GM20431 (cell line): ENCODE results near the gene DNAJC2.
"Not testable (repeated sequence)": the region's sequence is repeated elsewhere in the genome, so short reads cannot be mapped to it uniquely, and the experiment has no call there.

Experiments used
- in situ Hi-C: fragments of 300-500 bp; cut with MseI, MboI; formaldehyde crosslinking; loops from one replicate; pipeline ENCODE4 v1.15.0; 2020; ENCODE audit warnings: low sequenced_read_pairs; ENCODE audit not compliant: unreplicated experiment

Gene DNAJC2

DNA sequence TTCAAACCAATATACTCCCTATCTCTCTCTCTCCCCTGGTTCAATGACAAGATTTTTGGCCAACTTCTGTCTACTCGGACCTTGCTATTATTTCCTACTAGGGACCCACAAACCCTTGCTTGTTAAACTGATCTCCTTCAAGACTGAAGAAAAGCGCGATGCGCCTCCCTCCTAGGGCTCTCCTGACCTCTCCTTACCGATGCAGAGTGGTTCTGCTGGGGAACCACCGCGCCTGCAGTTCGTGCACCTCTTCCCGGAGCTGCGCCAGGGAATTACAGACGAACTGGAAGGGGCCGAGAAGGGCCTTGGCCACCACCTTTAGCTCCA, 65.0 kb downstream of the DNAJC2 start:
- in situ Hi-C loops: not testable (repeated sequence)

DNA sequence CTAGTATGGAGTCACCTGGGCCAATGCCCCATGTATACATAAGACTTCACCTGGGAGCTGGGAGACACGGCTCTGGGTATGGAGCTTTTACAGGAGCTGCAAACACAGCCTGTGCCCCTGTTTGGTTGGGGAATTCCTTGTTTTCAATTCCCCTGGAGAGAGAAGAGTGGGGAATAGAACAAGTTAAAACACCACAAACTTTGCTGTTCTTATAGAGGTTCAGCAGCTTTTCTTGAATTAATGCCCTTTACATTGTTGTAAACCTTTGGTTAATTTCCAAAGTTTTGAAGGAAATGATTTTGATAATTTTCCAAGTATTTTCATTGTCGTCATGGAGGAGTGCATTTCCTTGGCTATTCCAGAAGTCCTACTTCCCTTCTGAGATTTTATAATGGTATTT, 66.4 kb downstream of the DNAJC2 start:
- in situ Hi-C loops: not testable (repeated sequence)

DNA sequence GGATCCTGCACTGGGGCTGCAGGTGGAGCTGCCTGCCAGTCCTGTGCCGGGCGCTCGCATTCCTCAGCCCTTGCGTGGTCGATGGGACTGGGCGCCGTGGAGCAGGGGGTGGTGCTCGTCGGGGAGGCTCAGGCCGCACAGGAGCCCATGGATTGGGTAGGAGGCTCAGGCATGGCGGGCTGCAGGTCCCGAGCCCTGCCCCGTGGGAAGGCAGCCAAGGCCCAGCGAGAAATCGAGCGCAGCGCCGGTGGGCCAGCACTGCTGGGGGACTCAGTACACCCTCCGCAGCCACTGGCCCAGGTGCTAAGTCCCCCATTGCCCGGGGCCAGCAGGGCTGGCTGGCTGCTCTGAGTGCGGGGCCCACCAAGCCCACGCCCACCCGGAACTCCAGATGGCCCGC, 69.7 kb downstream of the DNAJC2 start:
- in situ Hi-C loops: not testable (repeated sequence)

DNA sequence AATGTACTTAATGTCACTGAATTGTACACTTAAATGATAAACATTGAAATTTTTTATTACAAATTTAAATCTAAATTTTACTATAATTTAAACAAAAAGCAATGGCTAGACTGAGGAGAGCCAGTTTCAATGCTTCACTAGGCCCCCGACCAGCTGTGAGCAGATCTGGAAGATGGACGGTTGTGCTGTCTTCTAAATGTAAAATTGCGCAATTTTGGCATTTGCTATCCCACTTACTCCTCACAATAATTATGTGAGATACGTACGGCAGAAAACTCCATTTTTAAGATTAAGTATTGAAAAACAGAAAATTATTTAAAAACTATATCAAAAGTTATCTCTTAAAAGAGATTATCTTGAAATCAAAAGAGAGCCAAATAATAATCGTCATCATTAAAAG, 71.2 kb downstream of the DNAJC2 start:
- in situ Hi-C loops: not testable (repeated sequence)

DNA sequence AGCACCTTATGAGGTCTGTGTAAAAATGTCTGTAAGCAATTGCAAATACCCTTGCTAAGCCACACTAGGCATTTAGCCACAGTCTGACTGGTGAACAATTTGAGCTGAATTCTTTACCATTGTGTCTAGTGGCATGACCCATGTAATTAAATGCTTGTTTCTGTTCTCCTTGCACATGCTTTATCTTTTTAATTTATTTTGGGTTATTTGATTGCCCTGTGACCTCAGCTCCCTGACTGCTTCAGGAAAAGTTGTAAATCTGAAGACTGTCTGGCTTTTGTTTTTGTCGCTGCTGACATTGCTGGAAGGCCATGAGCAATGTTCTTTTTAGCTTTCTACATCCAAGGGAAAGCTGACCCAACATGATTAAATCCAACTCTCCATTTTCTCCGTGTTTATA, 78.3 kb downstream of the DNAJC2 start:
- in situ Hi-C loops: not testable (repeated sequence)

DNA sequence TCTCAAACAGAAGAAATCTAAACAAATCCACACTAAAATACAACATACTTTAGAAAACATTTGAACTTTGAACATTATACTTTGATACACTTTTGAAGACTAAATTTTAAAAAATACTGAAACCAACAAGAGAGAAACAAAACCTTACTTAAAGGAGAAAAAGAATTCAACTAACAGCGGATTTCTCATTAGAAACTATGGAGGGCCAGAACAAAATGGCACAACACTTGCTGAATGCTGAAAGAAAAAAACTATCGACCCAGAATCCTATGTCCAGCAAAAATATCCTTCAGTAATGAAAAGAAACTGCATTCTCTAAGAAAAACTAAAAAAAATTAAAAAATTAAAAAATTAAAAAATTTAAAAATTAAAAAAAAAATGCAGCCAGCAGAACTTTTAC, 80.5 kb downstream of the DNAJC2 start:
- in situ Hi-C loops: not testable (repeated sequence)
